Endothelial cell (in vitro differentiated cells): Measurements from ENCODE around the gene ID4. TPM values are rescaled to one million over a fixed set of nuclear protein-coding genes. Genes with fewer than 3 reads are reported as not detected.

Experiments
- DNase-seq: peaks from one replicate; pipeline ENCODE4 v3.0.0; 2021; ENCODE audit warnings: low spot score
- H3K27ac Mint-ChIP-seq: one replicate; pipeline ENCODE4 v1.8.0; 2021; ENCODE audit warnings: mixed read lengths, inconsistent platforms; ENCODE audit not compliant: unreplicated experiment
- H3K27me3 Mint-ChIP-seq: one replicate; pipeline ENCODE4 v1.8.0; 2021; ENCODE audit warnings: mild to moderate bottlenecking, moderate library complexity, mixed read lengths, inconsistent platforms; ENCODE audit not compliant: unreplicated experiment
- H3K36me3 Mint-ChIP-seq: one replicate; pipeline ENCODE4 v1.8.0; 2021; ENCODE audit warnings: mild to moderate bottlenecking, low read depth, mixed read lengths, inconsistent platforms; ENCODE audit not compliant: unreplicated experiment
- H3K4me1 Mint-ChIP-seq: one replicate; pipeline ENCODE4 v1.8.0; 2021; ENCODE audit warnings: mild to moderate bottlenecking, mixed read lengths, inconsistent platforms; ENCODE audit not compliant: unreplicated experiment
- H3K4me3 Mint-ChIP-seq: one replicate; pipeline ENCODE4 v1.8.0; 2021; ENCODE audit warnings: mild to moderate bottlenecking, mixed read lengths, inconsistent platforms; ENCODE audit not compliant: unreplicated experiment
- H3K9me3 Mint-ChIP-seq: one replicate; pipeline ENCODE4 v1.8.0; 2021; ENCODE audit warnings: mixed read lengths, inconsistent platforms; ENCODE audit not compliant: unreplicated experiment
- total RNA-seq: library from RNA; stranded (reverse); fragmentation: NEBNext Ultra II Directional; extraction: Animal tissue kit (Norgen Biotek cat#: 25700); gene quantifications from one replicate; pipeline ENCODE4 v1.2.1, GENCODE V29; 2021; ENCODE audit not compliant: unreplicated experiment
- TF ChIP-seq, protein P1 (sequence below): fragments of 200-600 bp; sonication (generic); IDR thresholded peaks from one replicate; pipeline ENCODE4 v1.5.0; 2021; ENCODE audit warnings: antibody characterized with exemption; ENCODE audit not compliant: unreplicated experiment

ID4 gene
- total RNA-seq, 1 donor from 2014 or later: 5.6 TPM

DNA sequence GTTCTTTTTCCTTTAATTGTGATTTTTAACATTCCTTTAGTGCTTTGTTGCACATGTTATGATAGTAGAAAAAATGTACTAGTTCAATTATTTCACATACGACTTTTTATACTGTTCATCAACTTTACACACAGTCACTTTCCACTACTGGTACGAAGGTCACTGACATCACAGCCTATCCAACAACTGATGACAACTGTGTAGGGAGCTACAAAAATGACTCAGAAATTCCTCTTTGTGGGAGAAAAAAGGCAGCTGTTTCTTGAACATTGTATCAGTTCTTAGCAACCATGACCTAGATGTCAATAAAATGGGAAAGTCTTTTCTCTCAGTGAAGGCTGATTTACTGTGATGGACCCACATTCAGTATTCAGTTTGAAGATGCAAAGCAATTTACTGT, 7.0 kb upstream of the ID4 start:
- no peaks in the 10 kb centered on the region for H3K9me3 Mint-ChIP-seq
- no peak overlapping the region for H3K4me3 Mint-ChIP-seq
- TF ChIP-seq, protein P1, sequence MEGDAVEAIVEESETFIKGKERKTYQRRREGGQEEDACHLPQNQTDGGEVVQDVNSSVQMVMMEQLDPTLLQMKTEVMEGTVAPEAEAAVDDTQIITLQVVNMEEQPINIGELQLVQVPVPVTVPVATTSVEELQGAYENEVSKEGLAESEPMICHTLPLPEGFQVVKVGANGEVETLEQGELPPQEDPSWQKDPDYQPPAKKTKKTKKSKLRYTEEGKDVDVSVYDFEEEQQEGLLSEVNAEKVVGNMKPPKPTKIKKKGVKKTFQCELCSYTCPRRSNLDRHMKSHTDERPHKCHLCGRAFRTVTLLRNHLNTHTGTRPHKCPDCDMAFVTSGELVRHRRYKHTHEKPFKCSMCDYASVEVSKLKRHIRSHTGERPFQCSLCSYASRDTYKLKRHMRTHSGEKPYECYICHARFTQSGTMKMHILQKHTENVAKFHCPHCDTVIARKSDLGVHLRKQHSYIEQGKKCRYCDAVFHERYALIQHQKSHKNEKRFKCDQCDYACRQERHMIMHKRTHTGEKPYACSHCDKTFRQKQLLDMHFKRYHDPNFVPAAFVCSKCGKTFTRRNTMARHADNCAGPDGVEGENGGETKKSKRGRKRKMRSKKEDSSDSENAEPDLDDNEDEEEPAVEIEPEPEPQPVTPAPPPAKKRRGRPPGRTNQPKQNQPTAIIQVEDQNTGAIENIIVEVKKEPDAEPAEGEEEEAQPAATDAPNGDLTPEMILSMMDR: no peak
- H3K36me3 Mint-ChIP-seq: no peaks in the 10 kb centered on the region
- no peaks in the 10 kb centered on the region for H3K4me1 Mint-ChIP-seq
- no peak overlapping the region for H3K27ac Mint-ChIP-seq
- no peak for DNase-seq
- H3K27me3 Mint-ChIP-seq: peaks cover 1% of the 10 kb centered on the region

DNA sequence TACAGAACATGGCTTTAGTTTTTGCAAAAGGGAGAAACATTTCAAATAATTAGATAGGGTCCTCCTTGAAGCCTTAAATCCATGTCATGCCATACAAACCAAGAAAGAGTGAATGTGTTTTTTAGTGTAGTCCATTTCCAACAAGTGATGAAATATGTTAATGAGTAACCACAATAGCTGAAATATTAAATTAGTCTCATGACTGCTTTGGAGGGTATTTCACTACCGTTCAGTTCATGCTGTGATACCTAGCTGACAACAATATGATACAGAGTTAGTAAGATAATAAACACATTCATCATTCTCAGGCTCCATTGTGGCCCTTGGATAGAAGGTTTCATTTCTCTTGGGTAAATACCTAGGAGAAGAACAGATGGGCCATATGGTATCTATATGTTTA, 5.8 kb upstream of the ID4 start:
- Mint-ChIP-seq H3K36me3 (no peaks in the 10 kb centered on the region), H3K27ac (no peak overlapping the region), H3K4me1 (no peaks in the 10 kb centered on the region), H3K4me3 (no peak overlapping the region), H3K27me3 (peaks cover 1% of the 10 kb centered on the region), H3K9me3 (no peaks in the 10 kb centered on the region)
- TF ChIP-seq, protein P1: no peak
- no peak for DNase-seq

DNA sequence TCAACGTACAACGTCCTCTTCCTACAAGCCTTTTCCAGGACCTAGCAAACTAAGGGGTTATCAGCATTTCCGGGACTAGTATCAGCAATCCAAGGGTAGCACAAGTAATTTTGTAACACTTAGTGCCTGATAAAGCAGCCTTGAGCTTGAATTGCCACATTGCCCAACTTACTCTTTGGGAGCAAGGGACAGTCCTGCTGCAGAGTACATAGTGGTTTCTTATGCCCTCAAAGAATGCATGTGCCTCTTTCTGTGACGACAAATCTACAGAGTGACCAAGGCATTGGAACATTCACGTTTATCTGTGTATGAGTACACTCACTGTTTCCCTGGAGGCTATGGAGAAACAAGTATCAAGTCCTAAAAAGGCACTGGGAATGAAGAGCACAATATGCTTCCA, 3.2 kb upstream of the ID4 start:
- H3K27ac Mint-ChIP-seq: no peak overlapping the region
- peaks cover 4% of the 10 kb centered on the region for H3K4me1 Mint-ChIP-seq
- no peak overlapping the region for H3K4me3 Mint-ChIP-seq
- peaks cover 5% of the 10 kb centered on the region for H3K27me3 Mint-ChIP-seq
- TF ChIP-seq, protein P1: no peak
- DNase-seq: no peak
- H3K36me3 Mint-ChIP-seq: peaks cover 3% of the 10 kb centered on the region
- no peaks in the 10 kb centered on the region for H3K9me3 Mint-ChIP-seq

DNA sequence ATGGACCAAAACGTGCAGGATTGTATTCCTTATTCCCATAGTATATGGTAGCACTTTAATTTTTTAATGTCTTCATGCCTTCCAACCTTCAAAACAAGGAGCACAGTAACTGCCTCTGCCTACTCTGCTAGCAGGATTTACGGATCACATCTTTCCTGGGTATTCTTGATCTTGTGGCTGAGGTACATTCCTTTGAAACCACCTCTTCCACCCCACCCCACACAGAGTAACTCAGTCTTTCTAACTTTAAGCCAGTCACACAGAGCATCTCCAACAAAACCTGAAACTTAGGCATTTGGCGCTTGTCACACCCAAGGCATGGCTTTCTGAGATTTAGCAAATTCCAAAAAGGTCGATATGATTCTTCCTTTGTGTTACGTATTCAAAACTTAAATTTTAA, 2.3 kb upstream of the ID4 start:
- H3K4me1 Mint-ChIP-seq: peaks cover 6% of the 10 kb centered on the region
- no peaks in the 10 kb centered on the region for H3K9me3 Mint-ChIP-seq
- H3K27ac Mint-ChIP-seq: no peak overlapping the region
- TF ChIP-seq, protein P1: no peak
- DNase-seq: no peak
- peaks cover 3% of the 10 kb centered on the region for H3K36me3 Mint-ChIP-seq
- H3K4me3 Mint-ChIP-seq: no peak overlapping the region
- H3K27me3 Mint-ChIP-seq: peaks cover 8% of the 10 kb centered on the region

DNA sequence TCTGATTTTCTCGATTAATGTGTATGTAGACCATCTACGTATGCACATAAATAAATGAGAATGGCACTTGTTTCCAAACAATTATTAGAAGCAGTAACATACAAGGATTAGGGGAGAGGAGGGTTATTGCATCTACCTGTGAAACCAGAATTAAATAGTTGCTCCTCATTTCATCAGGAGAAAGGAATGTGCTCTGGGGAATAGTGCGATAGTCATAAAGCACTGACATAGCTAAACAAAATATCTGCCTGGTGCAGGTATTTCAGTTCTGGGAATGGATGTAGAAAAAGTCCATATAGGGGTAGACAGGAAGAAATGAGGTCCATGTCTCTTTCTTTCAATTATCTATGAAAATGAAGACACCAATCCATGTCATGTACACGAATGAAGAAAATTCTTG, 1.6 kb upstream of the ID4 start:
- Mint-ChIP-seq H3K4me3 (no peak overlapping the region), H3K27ac (no peak overlapping the region)
- TF ChIP-seq, protein P1: no peak

More for the DNA sequence above, 1.6 kb upstream of the ID4 start:
- peaks cover 8% of the 10 kb centered on the region for H3K27me3 Mint-ChIP-seq
- no peak for DNase-seq
- no peaks in the 10 kb centered on the region for H3K9me3 Mint-ChIP-seq
- peaks cover 3% of the 10 kb centered on the region for H3K36me3 Mint-ChIP-seq
- peaks cover 7% of the 10 kb centered on the region for H3K4me1 Mint-ChIP-seq
